SK-N-SH (cell line): ENCODE data around the gene CDH2. TPM values are rescaled to one million over a fixed set of nuclear protein-coding genes. Genes with fewer than 3 reads are reported as not detected.
A peak's percentile ranks its signal among the peaks of the same experiment; 100 is the strongest.

Experiments
- CTCF ChIA-PET: fragments of 300-600, 350-600 bp; formaldehyde crosslinking; extraction: SDS; loops from one replicate; lab custom pipeline; 2021; lab: Yijun Ruan, JAX
- POLR2A ChIA-PET: fragments of 350-600 bp; sonication (Branson Sonifier 250); formaldehyde crosslinking; extraction: SDS; loops from one replicate; lab custom pipeline; 2020; ENCODE audit warnings: antibody characterized with exemption, inconsistent platforms; lab: Yijun Ruan, JAX
- DNase-seq: peaks from one replicate; pipeline ENCODE4 v3.0.0; 2012
- H2AFZ ChIP-seq: fragments of 200-600 bp; sonication (generic); 2 replicates; pipeline ENCODE4 v1.8.1; 2016; ENCODE audit warnings: antibody characterized with exemption, mild to moderate bottlenecking, low read depth
- H3F3A ChIP-seq: fragments of 200-600 bp; sonication (generic); replicated peaks from 2 replicates; pipeline ENCODE3; 2016; ENCODE audit warnings: antibody characterized with exemption, mild to moderate bottlenecking; ENCODE audit not compliant: insufficient read depth
- H3K27ac ChIP-seq, 2 experiments: fragments of 200-500 bp in 1 of 2; fragments of 200-600 bp in 1 of 2; sonication (Bioruptor generic) in 1 of 2; sonication (generic), shearing (Covaris generic) in 1 of 2; 2 replicates each; pipeline versions ENCODE4 v1.5.1 to v1.6.1; 2014 to 2016; ENCODE audit warnings: low read depth in 2 of 2, inconsistent platforms in 1 of 2, low read length in 1 of 2, mild to moderate bottlenecking in 1 of 2, mixed read lengths in 1 of 2
- H3K27me3 ChIP-seq: fragments of 200-600 bp; sonication (generic), shearing (Covaris generic); 2 replicates; pipeline ENCODE4 v1.6.1; 2016; ENCODE audit warnings: mixed run types; ENCODE audit not compliant: insufficient read depth
- H3K36me3 ChIP-seq, 2 experiments: fragments of 200-500 bp in 1 of 2; fragments of 200-600 bp in 1 of 2; sonication (Bioruptor generic) in 1 of 2; sonication (generic) in 1 of 2; replicated peaks in 1 of 2; 2 replicates each; pipeline versions ENCODE3 to v1.5.1; 2014 to 2016; ENCODE audit warnings: low read length in 1 of 2, mild to moderate bottlenecking in 1 of 2; ENCODE audit not compliant: insufficient read depth in 2 of 2, control insufficient read depth in 1 of 2
- H3K4me1 ChIP-seq, 2 experiments: fragments of 200-500 bp in 1 of 2; fragments of 200-600 bp in 1 of 2; sonication (Bioruptor generic) in 1 of 2; sonication (generic), shearing (Covaris generic) in 1 of 2; 2 replicates each; pipeline versions ENCODE4 v1.5.1 to v1.6.1; 2014 to 2016; ENCODE audit warnings: low read depth in 1 of 2, low read length in 1 of 2, mixed run types in 1 of 2; ENCODE audit not compliant: insufficient read depth in 2 of 2, control insufficient read depth in 1 of 2
- H3K4me2 ChIP-seq: fragments of 200-600 bp; sonication (generic), shearing (Covaris generic); 2 replicates; pipeline ENCODE4 v1.6.1; 2017; ENCODE audit warnings: mixed run types
- H3K4me3 ChIP-seq, 2 experiments: fragments of 200-500 bp in 1 of 2; fragments of 200-600 bp in 1 of 2; sonication (Bioruptor generic) in 1 of 2; sonication (generic), shearing (Covaris generic) in 1 of 2; 2 replicates each; pipeline versions ENCODE4 v1.5.1 to v1.8.1; 2014 to 2016; ENCODE audit warnings: low read depth in 2 of 2, inconsistent platforms in 1 of 2, low read length in 1 of 2, mild to moderate bottlenecking in 1 of 2, mixed read lengths in 1 of 2, moderate library complexity in 1 of 2
- H3K79me2 ChIP-seq: fragments of 200-600 bp; sonication (generic); 2 replicates; pipeline ENCODE4 v1.8.1; 2017; ENCODE audit warnings: mild to moderate bottlenecking; ENCODE audit not compliant: insufficient read depth
- H3K9ac ChIP-seq: fragments of 200-600 bp; sonication (generic); 2 replicates; pipeline ENCODE4 v1.6.1; 2017; ENCODE audit warnings: mixed run types
- H3K9me2 ChIP-seq: fragments of 200-600 bp; sonication (generic); 2 replicates; pipeline ENCODE4 v1.6.1; 2017; ENCODE audit warnings: mixed run types
- H3K9me3 ChIP-seq: fragments of 200-600 bp; sonication (generic); 2 replicates; pipeline ENCODE4 v1.6.1; 2017; ENCODE audit warnings: mixed run types, mild to moderate bottlenecking, moderate library complexity
- H4K20me1 ChIP-seq: fragments of 200-600 bp; sonication (generic); 2 replicates; pipeline ENCODE4 v1.6.1; 2017; ENCODE audit warnings: mild to moderate bottlenecking, mixed run types; ENCODE audit not compliant: insufficient read depth
- CHD2 ChIP-seq: fragments of 150-350 bp; IDR thresholded peaks from 2 replicates; pipeline ENCODE4 v1.6.1; 2018; ENCODE audit warnings: low read length; ENCODE audit not compliant: partially characterized antibody
- EP300 ChIP-seq, 2 experiments: IDR thresholded peaks; 2 replicates each; pipeline versions ENCODE4 v1.4.0 to v1.6.1; 2012; ENCODE audit warnings: borderline replicate concordance in 1 of 2, low read depth in 1 of 2, low read length in 1 of 2
- FOSL2 ChIP-seq: IDR thresholded peaks from 2 replicates; pipeline ENCODE4 v1.4.0; 2012; ENCODE audit warnings: low read depth, mild to moderate bottlenecking, moderate library complexity, borderline replicate concordance
- FOXM1 ChIP-seq: IDR thresholded peaks from 2 replicates; pipeline ENCODE4 v1.4.0; 2012; ENCODE audit warnings: low read depth, mild to moderate bottlenecking
- JUND ChIP-seq: IDR thresholded peaks from 2 replicates; pipeline ENCODE4 v1.4.0; 2012
- MEF2A ChIP-seq: IDR thresholded peaks from 2 replicates; pipeline ENCODE4 v1.4.0; 2012; ENCODE audit warnings: low read depth, borderline replicate concordance
- MXI1 ChIP-seq: IDR thresholded peaks from 2 replicates; pipeline ENCODE4 v1.6.1; 2012; ENCODE audit warnings: mild to moderate bottlenecking, low read depth, low read length, improper control_type of control experiment
- POLR2AphosphoS5 ChIP-seq: IDR thresholded peaks from 2 replicates; pipeline ENCODE4 v1.6.1; 2012; ENCODE audit warnings: low read depth, low read length
- RAD21 ChIP-seq: IDR thresholded peaks from 2 replicates; pipeline ENCODE4 v1.6.1; 2012; ENCODE audit warnings: mild to moderate bottlenecking, low read length
- SIN3A ChIP-seq: IDR thresholded peaks from 2 replicates; pipeline ENCODE4 v1.6.1; 2012; ENCODE audit warnings: low read depth, mild to moderate bottlenecking, low read length, moderate library complexity, borderline replicate concordance
- SMC3 ChIP-seq: IDR thresholded peaks from 2 replicates; pipeline ENCODE4 v1.6.1; 2012; ENCODE audit warnings: low read depth, low read length, improper control_type of control experiment
- TAF1 ChIP-seq: IDR thresholded peaks from 2 replicates; pipeline ENCODE4 v1.6.1; 2012; ENCODE audit warnings: low read depth, mild to moderate bottlenecking, low read length, moderate library complexity, borderline replicate concordance
- WGBS: methylation state at CpG from one replicate; pipeline ENCODE4 v1.1.6; 2017; ENCODE audit warnings: low lambda C conversion rate; 5-methylcytosine and 5-hydroxymethylcytosine counted together
- polyA plus RNA-seq, 3 experiments: library from polyadenylated mRNA; depleted of rRNA; stranded (reverse); fragments of >200 nt; gene quantifications; 2 replicates each; pipeline ENCODE4 v1.2.3, GENCODE V29; 2012
- TF ChIP-seq, protein P1 (sequence below): IDR thresholded peaks from 2 replicates; pipeline ENCODE4 v1.4.0; 2012; ENCODE audit warnings: low read depth, borderline replicate concordance
- TF ChIP-seq, protein P2 (sequence below): fragments of 150-350 bp; IDR thresholded peaks from 2 replicates; pipeline ENCODE4 v1.6.1; 2017; ENCODE audit warnings: antibody characterized with exemption, low read length, low read depth, borderline replicate concordance
- TF ChIP-seq, protein P3 (sequence below): fragments of 200-600 bp; sonication (generic); IDR thresholded peaks from 2 replicates; pipeline ENCODE4 v1.6.1; 2017; ENCODE audit warnings: antibody characterized with exemption, mild to moderate bottlenecking, moderate library complexity
- TF ChIP-seq, protein P4 (sequence below): IDR thresholded peaks from 2 replicates; pipeline ENCODE4 v1.4.0; 2012; ENCODE audit warnings: low read depth, borderline replicate concordance
- TF ChIP-seq, protein P5 (sequence below): IDR thresholded peaks from 2 replicates; pipeline ENCODE4 v1.6.1; 2012; ENCODE audit warnings: mild to moderate bottlenecking, low read depth, low read length, moderate library complexity
- TF ChIP-seq, protein P6 (sequence below): IDR thresholded peaks from 2 replicates; pipeline ENCODE4; 2012

CDH2 gene
- polyA plus RNA-seq, 1 of the 3 experiments (the other 2 are of a cell fraction), result 146 TPM

DNA sequence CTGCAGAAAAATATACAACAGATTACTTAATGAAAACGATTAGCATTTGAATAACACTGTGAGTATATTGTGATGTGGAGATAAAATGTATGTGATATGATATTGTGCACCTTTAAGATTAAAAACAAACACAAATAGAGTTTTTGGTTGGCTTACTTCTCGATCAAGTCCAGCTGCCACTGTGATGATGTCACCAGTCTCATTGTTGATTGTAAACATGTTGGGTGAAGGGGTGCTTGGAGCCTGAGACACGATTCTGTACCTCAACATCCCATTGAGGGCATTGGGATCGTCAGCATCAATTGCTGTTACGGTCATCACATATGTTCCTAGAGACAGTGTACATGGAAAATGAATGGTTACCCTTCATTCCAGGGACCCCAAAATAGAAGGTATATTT lies 174.1 kb downstream of the CDH2 start (continued):
- TF ChIP-seq, protein P1, sequence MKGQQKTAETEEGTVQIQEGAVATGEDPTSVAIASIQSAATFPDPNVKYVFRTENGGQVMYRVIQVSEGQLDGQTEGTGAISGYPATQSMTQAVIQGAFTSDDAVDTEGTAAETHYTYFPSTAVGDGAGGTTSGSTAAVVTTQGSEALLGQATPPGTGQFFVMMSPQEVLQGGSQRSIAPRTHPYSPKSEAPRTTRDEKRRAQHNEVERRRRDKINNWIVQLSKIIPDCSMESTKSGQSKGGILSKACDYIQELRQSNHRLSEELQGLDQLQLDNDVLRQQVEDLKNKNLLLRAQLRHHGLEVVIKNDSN, result no peak
- TF ChIP-seq SMC3, result no peak
- no peak for TF ChIP-seq POLR2AphosphoS5
- TF ChIP-seq RAD21, result no peak

DNA sequence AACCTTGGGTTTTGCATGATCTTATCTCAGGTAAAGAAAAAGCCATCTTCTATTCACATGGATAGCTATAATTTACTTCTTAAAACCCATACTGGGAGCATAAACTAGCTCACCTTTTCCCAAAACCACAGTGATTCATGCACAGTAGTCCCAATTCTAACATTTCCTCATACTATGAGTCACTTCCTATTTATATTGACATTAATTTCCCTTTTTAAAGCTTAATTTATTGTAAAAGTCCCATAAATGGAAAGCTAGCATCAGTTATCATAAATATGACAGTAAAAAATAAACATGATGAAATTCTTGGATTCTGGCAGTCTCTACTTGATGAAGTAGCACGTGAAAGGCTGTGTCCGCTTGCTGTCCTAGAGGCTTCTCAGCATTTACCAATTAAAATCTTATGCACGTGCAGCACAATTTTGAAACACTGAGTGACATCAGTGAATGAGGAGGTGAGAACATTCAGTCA lies 180.1 kb downstream of the CDH2 start:
- DNase-seq, result no peak
- TF ChIP-seq, protein P2, sequence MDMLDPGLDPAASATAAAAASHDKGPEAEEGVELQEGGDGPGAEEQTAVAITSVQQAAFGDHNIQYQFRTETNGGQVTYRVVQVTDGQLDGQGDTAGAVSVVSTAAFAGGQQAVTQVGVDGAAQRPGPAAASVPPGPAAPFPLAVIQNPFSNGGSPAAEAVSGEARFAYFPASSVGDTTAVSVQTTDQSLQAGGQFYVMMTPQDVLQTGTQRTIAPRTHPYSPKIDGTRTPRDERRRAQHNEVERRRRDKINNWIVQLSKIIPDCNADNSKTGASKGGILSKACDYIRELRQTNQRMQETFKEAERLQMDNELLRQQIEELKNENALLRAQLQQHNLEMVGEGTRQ, result no peak
- TF ChIP-seq MEF2A, result peak; percentile 44; the same call in 1 of the 2 replicates
- TF ChIP-seq, protein P3, sequence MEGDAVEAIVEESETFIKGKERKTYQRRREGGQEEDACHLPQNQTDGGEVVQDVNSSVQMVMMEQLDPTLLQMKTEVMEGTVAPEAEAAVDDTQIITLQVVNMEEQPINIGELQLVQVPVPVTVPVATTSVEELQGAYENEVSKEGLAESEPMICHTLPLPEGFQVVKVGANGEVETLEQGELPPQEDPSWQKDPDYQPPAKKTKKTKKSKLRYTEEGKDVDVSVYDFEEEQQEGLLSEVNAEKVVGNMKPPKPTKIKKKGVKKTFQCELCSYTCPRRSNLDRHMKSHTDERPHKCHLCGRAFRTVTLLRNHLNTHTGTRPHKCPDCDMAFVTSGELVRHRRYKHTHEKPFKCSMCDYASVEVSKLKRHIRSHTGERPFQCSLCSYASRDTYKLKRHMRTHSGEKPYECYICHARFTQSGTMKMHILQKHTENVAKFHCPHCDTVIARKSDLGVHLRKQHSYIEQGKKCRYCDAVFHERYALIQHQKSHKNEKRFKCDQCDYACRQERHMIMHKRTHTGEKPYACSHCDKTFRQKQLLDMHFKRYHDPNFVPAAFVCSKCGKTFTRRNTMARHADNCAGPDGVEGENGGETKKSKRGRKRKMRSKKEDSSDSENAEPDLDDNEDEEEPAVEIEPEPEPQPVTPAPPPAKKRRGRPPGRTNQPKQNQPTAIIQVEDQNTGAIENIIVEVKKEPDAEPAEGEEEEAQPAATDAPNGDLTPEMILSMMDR, result no peak
- TF ChIP-seq JUND, result peak; percentile 47
- TF ChIP-seq TAF1, result no peak
- no peak for TF ChIP-seq FOXM1
- TF ChIP-seq MXI1, result no peak
- TF ChIP-seq POLR2AphosphoS5, result peak; percentile 21; the same call in 1 of the 2 replicates
- TF ChIP-seq, protein P4, sequence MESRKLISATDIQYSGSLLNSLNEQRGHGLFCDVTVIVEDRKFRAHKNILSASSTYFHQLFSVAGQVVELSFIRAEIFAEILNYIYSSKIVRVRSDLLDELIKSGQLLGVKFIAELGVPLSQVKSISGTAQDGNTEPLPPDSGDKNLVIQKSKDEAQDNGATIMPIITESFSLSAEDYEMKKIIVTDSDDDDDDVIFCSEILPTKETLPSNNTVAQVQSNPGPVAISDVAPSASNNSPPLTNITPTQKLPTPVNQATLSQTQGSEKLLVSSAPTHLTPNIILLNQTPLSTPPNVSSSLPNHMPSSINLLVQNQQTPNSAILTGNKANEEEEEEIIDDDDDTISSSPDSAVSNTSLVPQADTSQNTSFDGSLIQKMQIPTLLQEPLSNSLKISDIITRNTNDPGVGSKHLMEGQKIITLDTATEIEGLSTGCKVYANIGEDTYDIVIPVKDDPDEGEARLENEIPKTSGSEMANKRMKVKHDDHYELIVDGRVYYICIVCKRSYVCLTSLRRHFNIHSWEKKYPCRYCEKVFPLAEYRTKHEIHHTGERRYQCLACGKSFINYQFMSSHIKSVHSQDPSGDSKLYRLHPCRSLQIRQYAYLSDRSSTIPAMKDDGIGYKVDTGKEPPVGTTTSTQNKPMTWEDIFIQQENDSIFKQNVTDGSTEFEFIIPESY, result no peak
- TF ChIP-seq FOSL2, result peak; percentile 59; the same call in 1 of the 2 replicates
- TF ChIP-seq, protein P5, sequence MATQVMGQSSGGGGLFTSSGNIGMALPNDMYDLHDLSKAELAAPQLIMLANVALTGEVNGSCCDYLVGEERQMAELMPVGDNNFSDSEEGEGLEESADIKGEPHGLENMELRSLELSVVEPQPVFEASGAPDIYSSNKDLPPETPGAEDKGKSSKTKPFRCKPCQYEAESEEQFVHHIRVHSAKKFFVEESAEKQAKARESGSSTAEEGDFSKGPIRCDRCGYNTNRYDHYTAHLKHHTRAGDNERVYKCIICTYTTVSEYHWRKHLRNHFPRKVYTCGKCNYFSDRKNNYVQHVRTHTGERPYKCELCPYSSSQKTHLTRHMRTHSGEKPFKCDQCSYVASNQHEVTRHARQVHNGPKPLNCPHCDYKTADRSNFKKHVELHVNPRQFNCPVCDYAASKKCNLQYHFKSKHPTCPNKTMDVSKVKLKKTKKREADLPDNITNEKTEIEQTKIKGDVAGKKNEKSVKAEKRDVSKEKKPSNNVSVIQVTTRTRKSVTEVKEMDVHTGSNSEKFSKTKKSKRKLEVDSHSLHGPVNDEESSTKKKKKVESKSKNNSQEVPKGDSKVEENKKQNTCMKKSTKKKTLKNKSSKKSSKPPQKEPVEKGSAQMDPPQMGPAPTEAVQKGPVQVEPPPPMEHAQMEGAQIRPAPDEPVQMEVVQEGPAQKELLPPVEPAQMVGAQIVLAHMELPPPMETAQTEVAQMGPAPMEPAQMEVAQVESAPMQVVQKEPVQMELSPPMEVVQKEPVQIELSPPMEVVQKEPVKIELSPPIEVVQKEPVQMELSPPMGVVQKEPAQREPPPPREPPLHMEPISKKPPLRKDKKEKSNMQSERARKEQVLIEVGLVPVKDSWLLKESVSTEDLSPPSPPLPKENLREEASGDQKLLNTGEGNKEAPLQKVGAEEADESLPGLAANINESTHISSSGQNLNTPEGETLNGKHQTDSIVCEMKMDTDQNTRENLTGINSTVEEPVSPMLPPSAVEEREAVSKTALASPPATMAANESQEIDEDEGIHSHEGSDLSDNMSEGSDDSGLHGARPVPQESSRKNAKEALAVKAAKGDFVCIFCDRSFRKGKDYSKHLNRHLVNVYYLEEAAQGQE, result no peak
- no peak for TF ChIP-seq CHD2
- TF ChIP-seq, protein P1, result no peak
- peak in 1 of 2 experiments; percentile 18; a peak in 1 of 4 replicates for TF ChIP-seq EP300 (IDR thresholded peaks at IDR 0.05; ENCODE audit: borderline replicate concordance in 1 of 2, low read depth in 1 of 2, low read length in 1 of 2)
- TF ChIP-seq, protein P6, sequence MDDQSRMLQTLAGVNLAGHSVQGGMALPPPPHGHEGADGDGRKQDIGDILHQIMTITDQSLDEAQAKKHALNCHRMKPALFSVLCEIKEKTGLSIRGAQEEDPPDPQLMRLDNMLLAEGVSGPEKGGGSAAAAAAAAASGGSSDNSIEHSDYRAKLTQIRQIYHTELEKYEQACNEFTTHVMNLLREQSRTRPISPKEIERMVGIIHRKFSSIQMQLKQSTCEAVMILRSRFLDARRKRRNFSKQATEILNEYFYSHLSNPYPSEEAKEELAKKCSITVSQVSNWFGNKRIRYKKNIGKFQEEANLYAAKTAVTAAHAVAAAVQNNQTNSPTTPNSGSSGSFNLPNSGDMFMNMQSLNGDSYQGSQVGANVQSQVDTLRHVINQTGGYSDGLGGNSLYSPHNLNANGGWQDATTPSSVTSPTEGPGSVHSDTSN, result peak; percentile 48; the same call in 1 of the 2 replicates
- no peak for TF ChIP-seq SIN3A

More for the DNA sequence above, 180.1 kb downstream of the CDH2 start:
- H4K20me1 ChIP-seq, result peaks cover 22% of the 10 kb centered on the region; the same call in 1 of the 2 replicates
- H3F3A ChIP-seq, result peaks cover 9% of the 10 kb centered on the region
- peaks cover 70 to 91% of the 10 kb centered on the region in 2 experiments for H3K36me3 ChIP-seq
- H3K9me3 ChIP-seq, result no peaks in the 10 kb centered on the region
- WGBS, result 99% methylated on average over 3 of the region's 3 CpGs
- peaks cover 60% of the 10 kb centered on the region; the same call in 1 of the 2 replicates for H3K79me2 ChIP-seq
- POLR2A ChIA-PET, result no interaction called here
- H3K27me3 ChIP-seq, result no peaks in the 10 kb centered on the region
- no peak overlapping the region for H3K27ac ChIP-seq
- no peak overlapping the region for H3K9ac ChIP-seq
- no peaks in the 10 kb centered on the region for H3K9me2 ChIP-seq
- no peak overlapping the region for H2AFZ ChIP-seq
- H3K4me1 ChIP-seq, result peaks cover 0 to 2% of the 10 kb centered on the region in 2 experiments; a peak in 2 of 4 replicates
- CTCF ChIA-PET, result interaction anchor here (0.7 to 1.6 kb wide), 4 partner anchors 16 to 135 kb away, joined by 3 to 5 read pairs (median 3); no protein-coding TSS in a partner anchor
- H3K4me2 ChIP-seq, result no peak overlapping the region
- H3K4me3 ChIP-seq, result no peak overlapping the region
